ENCODE measurements around the gene WDR41. TPM values are rescaled to one million over a fixed set of nuclear protein-coding genes. Genes with fewer than 3 reads are reported as not detected.

WDR41 gene
- total RNA-seq, 1 experiment from 2014 or later, result 57.3 TPM

DNA sequence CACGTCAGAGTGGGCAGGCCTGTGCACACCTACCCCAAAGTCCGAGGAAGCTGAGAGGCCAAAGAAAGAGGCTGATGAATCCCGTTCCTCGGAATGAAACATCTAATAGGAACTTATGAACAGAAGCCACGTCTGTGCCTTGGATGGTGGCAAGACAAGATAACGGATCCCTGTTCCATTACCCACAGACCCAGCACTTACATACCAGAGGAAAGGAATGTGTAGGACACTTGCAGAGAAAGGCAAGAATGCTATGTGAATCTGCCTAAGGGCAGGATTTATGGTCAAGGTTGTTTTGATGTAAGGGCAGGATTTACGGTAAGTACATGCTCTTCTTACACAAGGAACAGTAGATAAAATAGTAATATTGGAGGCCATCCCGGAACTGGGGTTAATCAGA lies 93.2 kb downstream of the WDR41 start:
- BruUV-seq (replicated peaks), result no TSS peak
- no peaks in the 10 kb centered on the region for H3K36me3 ChIP-seq (ENCODE audit: control insufficient read depth, insufficient read depth, low read length)
- POLR2A ChIA-PET, result no interaction called here
- peaks cover 9% of the 10 kb centered on the region for H3K27me3 ChIP-seq (ENCODE audit: control insufficient read depth, insufficient read depth, low read length)
- no peaks in the 10 kb centered on the region for H3K9me3 ChIP-seq (ENCODE audit: control insufficient read depth, insufficient read depth, low read depth, low read length)
- H3K27ac ChIP-seq (ENCODE audit: low read length), result no peak overlapping the region
- CTCF ChIA-PET, result no interaction called here
- no peaks in the 10 kb centered on the region for H3K4me1 ChIP-seq (ENCODE audit: control insufficient read depth, insufficient read depth, low read length)
- no peak for DNase-seq (ENCODE audit: low read depth, low spot score)
- no peak overlapping the region for H3K4me3 ChIP-seq (ENCODE audit: low read depth in 2 of 2, low read length in 2 of 2)
- intact Hi-C loops (cut with micrococcal nuclease; ENCODE audit: unreplicated experiment), result no loop called here
- TF ChIP-seq, protein P1, sequence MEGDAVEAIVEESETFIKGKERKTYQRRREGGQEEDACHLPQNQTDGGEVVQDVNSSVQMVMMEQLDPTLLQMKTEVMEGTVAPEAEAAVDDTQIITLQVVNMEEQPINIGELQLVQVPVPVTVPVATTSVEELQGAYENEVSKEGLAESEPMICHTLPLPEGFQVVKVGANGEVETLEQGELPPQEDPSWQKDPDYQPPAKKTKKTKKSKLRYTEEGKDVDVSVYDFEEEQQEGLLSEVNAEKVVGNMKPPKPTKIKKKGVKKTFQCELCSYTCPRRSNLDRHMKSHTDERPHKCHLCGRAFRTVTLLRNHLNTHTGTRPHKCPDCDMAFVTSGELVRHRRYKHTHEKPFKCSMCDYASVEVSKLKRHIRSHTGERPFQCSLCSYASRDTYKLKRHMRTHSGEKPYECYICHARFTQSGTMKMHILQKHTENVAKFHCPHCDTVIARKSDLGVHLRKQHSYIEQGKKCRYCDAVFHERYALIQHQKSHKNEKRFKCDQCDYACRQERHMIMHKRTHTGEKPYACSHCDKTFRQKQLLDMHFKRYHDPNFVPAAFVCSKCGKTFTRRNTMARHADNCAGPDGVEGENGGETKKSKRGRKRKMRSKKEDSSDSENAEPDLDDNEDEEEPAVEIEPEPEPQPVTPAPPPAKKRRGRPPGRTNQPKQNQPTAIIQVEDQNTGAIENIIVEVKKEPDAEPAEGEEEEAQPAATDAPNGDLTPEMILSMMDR (IDR thresholded peaks at IDR 0.05), result no peak
- no peak for TF ChIP-seq SIN3A (IDR thresholded peaks at IDR 0.05; ENCODE audit: borderline replicate concordance, insufficient read depth, low read depth, low read length)
- no peak for ATAC-seq
- in situ Hi-C loops (cut with HindIII; ENCODE audit: low pct_unique_long_range_greater_than_20kb, low sequenced_read_pairs), result no loop called here

DNA sequence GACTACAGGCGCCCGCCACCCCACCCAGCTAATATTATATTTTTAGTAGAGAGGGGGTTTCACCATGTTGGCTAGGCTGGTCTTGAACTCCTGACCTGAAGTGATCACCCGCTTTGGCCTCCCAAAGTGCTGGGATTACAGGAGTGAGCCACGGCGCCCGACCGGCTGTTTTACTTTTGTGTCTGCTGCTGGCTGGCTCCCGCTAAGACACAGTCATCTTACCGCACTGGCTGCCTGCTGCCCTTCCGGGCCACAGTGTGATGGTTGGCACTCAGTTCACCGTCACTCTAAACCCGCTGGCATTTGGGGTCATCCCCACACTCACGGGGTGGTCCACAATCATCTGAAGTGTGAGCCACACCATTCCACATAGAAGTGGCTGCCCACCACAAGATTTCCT lies 93.7 kb downstream of the WDR41 start:
- H3K4me3 ChIP-seq (ENCODE audit: low read depth in 2 of 2, low read length in 2 of 2), result no peak overlapping the region
- no peaks in the 10 kb centered on the region for H3K36me3 ChIP-seq (ENCODE audit: control insufficient read depth, insufficient read depth, low read length)
- ChIA-PET CTCF (no interaction called here), POLR2A (no interaction called here)
- no TSS peak for BruUV-seq (replicated peaks)
- no peak for ATAC-seq
- intact Hi-C loops (cut with micrococcal nuclease; ENCODE audit: unreplicated experiment), result no loop called here
- TF ChIP-seq SIN3A (IDR thresholded peaks at IDR 0.05; ENCODE audit: borderline replicate concordance, insufficient read depth, low read depth, low read length) (no peak), POLR2AphosphoS5 (IDR thresholded peaks at IDR 0.05; ENCODE audit: low read depth, low read length) (no peak), TCF7L2 (IDR thresholded peaks at IDR 0.05; ENCODE audit: low read depth, low read length) (no peak)
- TF ChIP-seq, protein P1 (IDR thresholded peaks at IDR 0.05), result no peak
- TF ChIP-seq, protein P2, sequence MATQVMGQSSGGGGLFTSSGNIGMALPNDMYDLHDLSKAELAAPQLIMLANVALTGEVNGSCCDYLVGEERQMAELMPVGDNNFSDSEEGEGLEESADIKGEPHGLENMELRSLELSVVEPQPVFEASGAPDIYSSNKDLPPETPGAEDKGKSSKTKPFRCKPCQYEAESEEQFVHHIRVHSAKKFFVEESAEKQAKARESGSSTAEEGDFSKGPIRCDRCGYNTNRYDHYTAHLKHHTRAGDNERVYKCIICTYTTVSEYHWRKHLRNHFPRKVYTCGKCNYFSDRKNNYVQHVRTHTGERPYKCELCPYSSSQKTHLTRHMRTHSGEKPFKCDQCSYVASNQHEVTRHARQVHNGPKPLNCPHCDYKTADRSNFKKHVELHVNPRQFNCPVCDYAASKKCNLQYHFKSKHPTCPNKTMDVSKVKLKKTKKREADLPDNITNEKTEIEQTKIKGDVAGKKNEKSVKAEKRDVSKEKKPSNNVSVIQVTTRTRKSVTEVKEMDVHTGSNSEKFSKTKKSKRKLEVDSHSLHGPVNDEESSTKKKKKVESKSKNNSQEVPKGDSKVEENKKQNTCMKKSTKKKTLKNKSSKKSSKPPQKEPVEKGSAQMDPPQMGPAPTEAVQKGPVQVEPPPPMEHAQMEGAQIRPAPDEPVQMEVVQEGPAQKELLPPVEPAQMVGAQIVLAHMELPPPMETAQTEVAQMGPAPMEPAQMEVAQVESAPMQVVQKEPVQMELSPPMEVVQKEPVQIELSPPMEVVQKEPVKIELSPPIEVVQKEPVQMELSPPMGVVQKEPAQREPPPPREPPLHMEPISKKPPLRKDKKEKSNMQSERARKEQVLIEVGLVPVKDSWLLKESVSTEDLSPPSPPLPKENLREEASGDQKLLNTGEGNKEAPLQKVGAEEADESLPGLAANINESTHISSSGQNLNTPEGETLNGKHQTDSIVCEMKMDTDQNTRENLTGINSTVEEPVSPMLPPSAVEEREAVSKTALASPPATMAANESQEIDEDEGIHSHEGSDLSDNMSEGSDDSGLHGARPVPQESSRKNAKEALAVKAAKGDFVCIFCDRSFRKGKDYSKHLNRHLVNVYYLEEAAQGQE (IDR thresholded peaks at IDR 0.05; ENCODE audit: insufficient read depth in 1 of 2, low read depth in 2 of 2, low read length in 1 of 2), result no peak
- no peak for DNase-seq (ENCODE audit: low read depth, low spot score)
- no peak overlapping the region for H3K27ac ChIP-seq (ENCODE audit: low read length)
- H3K4me1 ChIP-seq (ENCODE audit: control insufficient read depth, insufficient read depth, low read length), result no peaks in the 10 kb centered on the region
- no peaks in the 10 kb centered on the region for H3K9me3 ChIP-seq (ENCODE audit: control insufficient read depth, insufficient read depth, low read depth, low read length)
- in situ Hi-C loops (cut with HindIII; ENCODE audit: low pct_unique_long_range_greater_than_20kb, low sequenced_read_pairs), result no loop called here
- peaks cover 9% of the 10 kb centered on the region for H3K27me3 ChIP-seq (ENCODE audit: control insufficient read depth, insufficient read depth, low read length)
